ENCODE measurements around the gene STAC.

The STAC gene

GRCh38 chr3:36373084-36373483 lies 7.2 kb upstream of the STAC start:
- no peak for DNase-seq (ENCODE audit: low read depth in 1 of 2, low spot score in 1 of 2)
- H3K27ac ChIP-seq (replicated peaks) = no peak overlapping the region
- H3K4me3 ChIP-seq (replicated peaks; ENCODE audit: insufficient read depth, low read length) = no peak overlapping the region
- TF ChIP-seq CTCF (IDR thresholded peaks at IDR 0.05; ENCODE audit: insufficient read depth, low read length) = no peak
- no peak for TF ChIP-seq GABPA (IDR thresholded peaks at IDR 0.05; ENCODE audit: low read depth)
- no peak for TF ChIP-seq REST (IDR thresholded peaks at IDR 0.05; ENCODE audit: insufficient replicate concordance, low read depth)
- no peak for TF ChIP-seq SPI1 (IDR thresholded peaks at IDR 0.05; ENCODE audit: borderline replicate concordance, low read depth)
- TF ChIP-seq POLR2AphosphoS5 (IDR thresholded peaks at IDR 0.05; ENCODE audit: low read depth) = no peak
- no peaks in the 10 kb centered on the region for H3K27me3 ChIP-seq (ENCODE audit: insufficient read depth, poor library complexity, severe bottlenecking)

- TF ChIP-seq POLR2AphosphoS5 (IDR thresholded peaks at IDR 0.05; ENCODE audit: low read depth) (no peak), SPI1 (IDR thresholded peaks at IDR 0.05; ENCODE audit: borderline replicate concordance, low read depth) (no peak), REST (IDR thresholded peaks at IDR 0.05; ENCODE audit: insufficient replicate concordance, low read depth) (no peak), CTCF (IDR thresholded peaks at IDR 0.05; ENCODE audit: insufficient read depth, low read length) (no peak), GABPA (IDR thresholded peaks at IDR 0.05; ENCODE audit: low read depth) (no peak)
- no peak for DNase-seq (ENCODE audit: low read depth in 1 of 2, low spot score in 1 of 2)
- H3K27ac ChIP-seq (replicated peaks) = no peak overlapping the region
- no peaks in the 10 kb centered on the region for H3K27me3 ChIP-seq (ENCODE audit: insufficient read depth, poor library complexity, severe bottlenecking)
- no peak overlapping the region for H3K4me3 ChIP-seq (replicated peaks; ENCODE audit: insufficient read depth, low read length)
Observed at GRCh38 chr3:36373666-36374065, 6.6 kb upstream of the STAC start.

- peaks cover 11% of the 10 kb centered on the region for H3K27me3 ChIP-seq (ENCODE audit: insufficient read depth, poor library complexity, severe bottlenecking)
- DNase-seq (ENCODE audit: low read depth in 1 of 2, low spot score in 1 of 2) = no peak
- no peak for TF ChIP-seq CTCF (IDR thresholded peaks at IDR 0.05; ENCODE audit: insufficient read depth, low read length)
- TF ChIP-seq GABPA (IDR thresholded peaks at IDR 0.05; ENCODE audit: low read depth) = no peak
- TF ChIP-seq POLR2AphosphoS5 (IDR thresholded peaks at IDR 0.05; ENCODE audit: low read depth) = no peak
- TF ChIP-seq REST (IDR thresholded peaks at IDR 0.05; ENCODE audit: insufficient replicate concordance, low read depth) = no peak
- no peak for TF ChIP-seq SPI1 (IDR thresholded peaks at IDR 0.05; ENCODE audit: borderline replicate concordance, low read depth)
- no peak overlapping the region for H3K4me3 ChIP-seq (replicated peaks; ENCODE audit: insufficient read depth, low read length)
- no peak overlapping the region for H3K27ac ChIP-seq (replicated peaks)
Observed at GRCh38 chr3:36379872-36380220, 458 bp upstream of the STAC start.
